ENCODE measurements around the gene FOXJ1. TPM values are rescaled to one million over a fixed set of nuclear protein-coding genes. Genes with fewer than 3 reads are reported as not detected.

Gene FOXJ1
- total and polyA plus RNA-seq, 9 donors, result 0.05 to 1.1 (median 0.12) TPM

- peaks cover 5% of the 10 kb centered on the region for H3K27me3 ChIP-seq (ENCODE audit: control insufficient read depth, insufficient read depth, low read length)
- no peak overlapping the region for H3K4me3 ChIP-seq (ENCODE audit: low read length)
- no peak overlapping the region for H3K27ac ChIP-seq (ENCODE audit: low read length)
- WGBS (ENCODE audit: insufficient coverage), result 66% methylated on average over 4 of the region's 9 CpGs
- H3K4me1 ChIP-seq (ENCODE audit: control insufficient read depth, insufficient read depth, low read length), result peaks cover 14% of the 10 kb centered on the region
- no peaks in the 10 kb centered on the region for H3K9me3 ChIP-seq (replicated peaks; ENCODE audit: control insufficient read depth, low read depth, low read length)
- H3K36me3 ChIP-seq (ENCODE audit: control insufficient read depth, insufficient read depth, low read length), result no peaks in the 10 kb centered on the region
- no peak for DNase-seq
Observed at GRCh38 chr17:76123749-76124581, 17.1 kb downstream of the FOXJ1 start.

DNA sequence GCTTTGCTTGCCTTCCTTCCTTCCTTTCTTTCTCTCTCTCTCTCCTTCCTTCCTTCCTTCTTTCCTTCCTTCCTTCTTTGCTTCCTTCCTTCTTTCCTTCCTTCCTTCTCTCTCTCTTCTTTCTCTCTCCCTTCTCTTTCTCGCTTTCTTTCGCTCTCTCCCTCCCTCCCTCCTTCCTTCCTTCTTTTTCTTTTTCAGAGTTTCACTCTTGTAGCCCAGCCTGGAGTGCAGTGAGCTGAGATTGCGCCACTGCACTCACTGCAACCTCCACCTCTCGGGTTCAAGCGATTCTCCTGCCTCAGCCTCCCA is 17.9 kb downstream of the FOXJ1 start:
- WGBS (ENCODE audit: insufficient coverage), result 73% methylated on average over 4 of the region's 5 CpGs

GRCh38 chr17:76122431-76123190 is 18.4 kb downstream of the FOXJ1 start:
- H3K36me3 ChIP-seq (ENCODE audit: control insufficient read depth, insufficient read depth, low read length), result no peaks in the 10 kb centered on the region
- 50% methylated on average over 17 of the region's 24 CpGs for WGBS (ENCODE audit: insufficient coverage)
- peaks cover 5% of the 10 kb centered on the region for H3K27me3 ChIP-seq (ENCODE audit: control insufficient read depth, insufficient read depth, low read length)
- peaks cover 14% of the 10 kb centered on the region for H3K4me1 ChIP-seq (ENCODE audit: control insufficient read depth, insufficient read depth, low read length)
- DNase-seq, result peak; percentile 57
- H3K4me3 ChIP-seq (ENCODE audit: low read length), result no peak overlapping the region
- H3K9me3 ChIP-seq (replicated peaks; ENCODE audit: control insufficient read depth, low read depth, low read length), result no peaks in the 10 kb centered on the region
- H3K27ac ChIP-seq (ENCODE audit: low read length), result peak overlapping the region; percentile 35

More for the DNA sequence above, 17.9 kb downstream of the FOXJ1 start:
- Histone ChIP-seq H3K27me3 (ENCODE audit: control insufficient read depth, insufficient read depth, low read length) (peaks cover 5% of the 10 kb centered on the region), H3K36me3 (ENCODE audit: control insufficient read depth, insufficient read depth, low read length) (no peaks in the 10 kb centered on the region), H3K4me1 (ENCODE audit: control insufficient read depth, insufficient read depth, low read length) (peaks cover 14% of the 10 kb centered on the region), H3K9me3 (replicated peaks; ENCODE audit: control insufficient read depth, low read depth, low read length) (no peaks in the 10 kb centered on the region), H3K27ac (ENCODE audit: low read length) (no peak overlapping the region), H3K4me3 (ENCODE audit: low read length) (no peak overlapping the region)
- DNase-seq, result no peak

GRCh38 chr17:76121932-76122430 is 19.1 kb downstream of the FOXJ1 start:
- 13% methylated on average over 42 of the region's 42 CpGs for WGBS (ENCODE audit: insufficient coverage)
- DNase-seq, result peak; percentile 45
- H3K27ac ChIP-seq (ENCODE audit: low read length), result peak overlapping the region; percentile 35

DNA sequence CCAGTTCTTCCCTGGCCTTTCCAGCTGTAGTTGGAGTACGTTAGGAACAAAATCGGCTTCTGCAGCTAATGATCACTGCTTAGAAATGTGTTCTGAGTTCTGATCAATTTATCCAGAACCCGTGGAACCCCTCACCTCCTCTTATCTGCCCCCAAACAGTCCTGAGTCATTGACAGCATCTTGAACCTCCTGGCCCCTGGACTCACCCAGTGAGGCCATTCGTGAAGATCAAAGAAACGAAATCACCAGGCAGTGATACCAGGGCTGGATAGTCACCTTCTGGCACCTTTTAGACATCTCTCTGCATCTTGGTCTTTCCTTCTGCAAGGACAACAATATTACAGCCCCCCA is 20.4 kb downstream of the FOXJ1 start:
- H3K9me3 ChIP-seq (replicated peaks; ENCODE audit: control insufficient read depth, low read depth, low read length), result no peaks in the 10 kb centered on the region
- peaks cover 5% of the 10 kb centered on the region for H3K27me3 ChIP-seq (ENCODE audit: control insufficient read depth, insufficient read depth, low read length)
- no peak overlapping the region for H3K27ac ChIP-seq (ENCODE audit: low read length)
- DNase-seq, result no peak
- H3K4me1 ChIP-seq (ENCODE audit: control insufficient read depth, insufficient read depth, low read length), result peaks cover 14% of the 10 kb centered on the region
- 88% methylated on average over 3 of the region's 5 CpGs for WGBS (ENCODE audit: insufficient coverage)
- H3K4me3 ChIP-seq (ENCODE audit: low read length), result no peak overlapping the region
- H3K36me3 ChIP-seq (ENCODE audit: control insufficient read depth, insufficient read depth, low read length), result no peaks in the 10 kb centered on the region

More at GRCh38 chr17:76121932-76122430, 19.1 kb downstream of the FOXJ1 start:
- Histone ChIP-seq H3K27me3 (ENCODE audit: control insufficient read depth, insufficient read depth, low read length) (peaks cover 5% of the 10 kb centered on the region), H3K9me3 (replicated peaks; ENCODE audit: control insufficient read depth, low read depth, low read length) (no peaks in the 10 kb centered on the region), H3K36me3 (ENCODE audit: control insufficient read depth, insufficient read depth, low read length) (no peaks in the 10 kb centered on the region), H3K4me3 (ENCODE audit: low read length) (peak overlapping the region; percentile 45), H3K4me1 (ENCODE audit: control insufficient read depth, insufficient read depth, low read length) (peaks cover 14% of the 10 kb centered on the region)

DNA sequence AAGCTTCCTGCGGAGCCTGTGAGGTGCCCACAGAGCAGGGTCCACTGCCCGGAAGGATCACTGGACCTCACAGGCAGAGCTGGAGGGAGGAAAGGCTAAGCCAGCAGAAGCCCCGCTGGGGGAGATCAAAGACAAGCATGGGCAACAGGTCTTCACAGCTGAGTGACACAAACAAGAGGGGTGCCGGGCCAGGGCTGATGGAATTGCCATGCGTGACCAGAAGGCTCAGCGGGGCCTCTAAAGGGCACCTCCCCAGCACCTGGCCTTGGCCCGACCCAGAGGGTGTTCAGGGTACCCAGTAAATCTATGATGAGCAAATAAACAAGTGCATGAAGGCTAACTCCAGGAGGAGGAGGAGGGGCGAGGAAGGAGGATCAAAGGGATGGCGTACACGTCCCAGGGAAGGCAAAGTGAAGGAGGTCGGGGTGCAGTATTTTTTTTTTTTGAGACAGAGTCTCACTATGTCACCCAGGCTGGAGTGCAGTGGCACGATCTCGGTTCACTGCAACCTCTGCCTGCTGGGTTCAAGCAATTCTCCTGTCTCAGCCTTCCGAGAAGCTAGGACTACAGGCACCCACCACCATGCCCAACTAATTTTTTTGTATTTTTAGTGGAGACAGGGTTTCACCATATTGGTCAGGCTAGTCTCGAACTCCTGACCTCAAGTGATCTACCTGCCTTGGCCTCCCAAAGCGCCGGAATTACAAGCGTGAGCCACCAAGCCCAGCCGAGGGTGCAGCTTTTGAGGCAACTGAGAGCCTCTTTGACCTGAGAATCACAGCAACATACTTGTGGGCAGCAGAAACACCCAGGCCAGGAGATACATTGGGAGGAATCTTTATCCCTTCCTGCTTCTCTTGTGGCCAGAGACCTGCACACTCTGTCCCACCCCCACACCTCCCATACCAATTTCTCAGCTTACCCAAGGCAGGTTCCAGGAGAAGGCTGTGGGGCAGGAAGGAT is 21.4 kb downstream of the FOXJ1 start:
- Histone ChIP-seq H3K27me3 (ENCODE audit: control insufficient read depth, insufficient read depth, low read length) (peaks cover 5% of the 10 kb centered on the region), H3K4me3 (ENCODE audit: low read length) (no peak overlapping the region), H3K36me3 (ENCODE audit: control insufficient read depth, insufficient read depth, low read length) (no peaks in the 10 kb centered on the region), H3K4me1 (ENCODE audit: control insufficient read depth, insufficient read depth, low read length) (peaks cover 14% of the 10 kb centered on the region), H3K27ac (ENCODE audit: low read length) (no peak overlapping the region), H3K9me3 (replicated peaks; ENCODE audit: control insufficient read depth, low read depth, low read length) (no peaks in the 10 kb centered on the region)
- no peak for DNase-seq
- WGBS (ENCODE audit: insufficient coverage), result 65% methylated on average over 18 of the region's 19 CpGs

DNA sequence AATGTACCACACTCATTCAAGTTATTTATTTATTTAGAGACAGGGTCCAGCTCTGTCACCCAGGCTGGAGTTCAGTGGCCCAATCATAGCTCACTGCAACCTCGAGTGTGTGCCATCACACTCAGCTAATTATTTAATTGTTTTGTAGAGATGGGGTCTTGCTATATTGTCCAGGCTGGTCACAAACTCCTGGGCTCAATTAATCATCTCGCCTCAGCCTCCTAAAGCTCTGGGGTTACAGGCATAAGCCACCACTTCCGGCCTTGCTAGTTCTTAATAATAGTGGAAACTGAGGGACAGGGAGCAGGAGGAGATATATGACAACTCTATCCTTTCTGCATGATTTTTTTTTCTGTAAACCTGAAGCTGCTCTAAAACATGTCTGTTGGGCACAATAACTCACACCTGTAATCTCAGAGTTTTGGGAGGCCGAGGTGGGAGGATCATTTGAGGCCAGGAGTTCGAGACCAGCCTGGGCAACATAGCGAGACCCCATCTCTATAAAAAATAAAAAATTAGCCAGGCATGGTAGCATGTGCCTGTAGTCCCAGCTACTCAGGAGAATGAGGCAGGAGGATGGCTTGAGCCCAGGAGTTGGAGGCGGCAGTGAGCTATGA is 25.8 kb downstream of the FOXJ1 start:
- Histone ChIP-seq H3K27me3 (ENCODE audit: control insufficient read depth, insufficient read depth, low read length) (no peaks in the 10 kb centered on the region), H3K9me3 (replicated peaks; ENCODE audit: control insufficient read depth, low read depth, low read length) (no peaks in the 10 kb centered on the region), H3K4me3 (ENCODE audit: low read length) (no peak overlapping the region), H3K36me3 (ENCODE audit: control insufficient read depth, insufficient read depth, low read length) (no peaks in the 10 kb centered on the region), H3K27ac (ENCODE audit: low read length) (no peak overlapping the region), H3K4me1 (ENCODE audit: control insufficient read depth, insufficient read depth, low read length) (no peaks in the 10 kb centered on the region)
- DNase-seq, result no peak
- 89% methylated on average over 1 of the region's 7 CpGs for WGBS (ENCODE audit: insufficient coverage)

GRCh38 chr17:76111956-76112355 is 29.1 kb downstream of the FOXJ1 start:
- H3K36me3 ChIP-seq (ENCODE audit: control insufficient read depth, insufficient read depth, low read length), result no peaks in the 10 kb centered on the region
- no peaks in the 10 kb centered on the region for H3K4me1 ChIP-seq (ENCODE audit: control insufficient read depth, insufficient read depth, low read length)
- WGBS (ENCODE audit: insufficient coverage), result no CpG with 5 or more reads among the region's 2 CpGs
- DNase-seq, result no peak
- H3K27ac ChIP-seq (ENCODE audit: low read length), result no peak overlapping the region
- H3K27me3 ChIP-seq (ENCODE audit: control insufficient read depth, insufficient read depth, low read length), result no peaks in the 10 kb centered on the region
- no peaks in the 10 kb centered on the region for H3K9me3 ChIP-seq (replicated peaks; ENCODE audit: control insufficient read depth, low read depth, low read length)
- H3K4me3 ChIP-seq (ENCODE audit: low read length), result no peak overlapping the region

DNA sequence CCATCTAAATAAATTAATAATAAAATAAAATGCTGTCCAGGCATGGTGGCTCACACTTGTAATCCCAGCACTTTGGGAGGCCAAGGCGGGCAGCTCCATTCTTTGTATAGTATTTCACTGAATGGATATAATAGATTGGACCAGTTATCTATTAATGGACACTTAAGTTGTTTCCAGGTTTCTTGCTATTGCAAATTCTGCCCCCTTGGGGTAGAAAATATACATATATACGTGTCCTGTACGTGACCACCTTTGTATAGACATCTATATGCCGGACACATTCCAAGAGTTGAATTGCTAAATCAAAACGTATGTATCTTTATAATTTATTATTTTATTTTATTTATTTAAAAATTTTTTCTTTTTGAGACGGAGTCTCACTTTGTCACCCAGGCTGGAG is 33.5 kb downstream of the FOXJ1 start:
- no peaks in the 10 kb centered on the region for H3K36me3 ChIP-seq (ENCODE audit: control insufficient read depth, insufficient read depth, low read length)
- H3K4me3 ChIP-seq (ENCODE audit: low read length), result no peak overlapping the region
- no peak overlapping the region for H3K27ac ChIP-seq (ENCODE audit: low read length)
- no peak for DNase-seq
- WGBS (ENCODE audit: insufficient coverage), result no CpG with 5 or more reads among the region's 6 CpGs
- H3K27me3 ChIP-seq (ENCODE audit: control insufficient read depth, insufficient read depth, low read length), result no peaks in the 10 kb centered on the region
- H3K9me3 ChIP-seq (replicated peaks; ENCODE audit: control insufficient read depth, low read depth, low read length), result no peaks in the 10 kb centered on the region
- peaks cover 18% of the 10 kb centered on the region for H3K4me1 ChIP-seq (ENCODE audit: control insufficient read depth, insufficient read depth, low read length)
